Prostate gland (tissue), 2 donors: ENCODE data around the gene CALHM1. TPM values are rescaled to one million over a fixed set of nuclear protein-coding genes. Genes with fewer than 3 reads are reported as not detected.
"Not testable (repeated sequence)": the region's sequence is repeated elsewhere in the genome, so short reads cannot be mapped to it uniquely, and the experiment has no call there.

Source experiments
- DNase-seq: peaks from one replicate; pipeline ENCODE4 v3.0.0-alpha.2; 2019; ENCODE audit warnings: low spot score
- H3K27ac ChIP-seq, 2 donors: fragments of 200-600 bp; sonication (generic); 2 replicates each; pipeline ENCODE4 v1.5.1; 2017 to 2019
- H3K27me3 ChIP-seq: fragments of 200-600 bp; sonication (generic); replicated peaks from 2 replicates; pipeline ENCODE4 v1.5.1; 2019; ENCODE audit not compliant: insufficient read depth
- H3K36me3 ChIP-seq, 2 donors: fragments of 200-600 bp; sonication (generic); 1 replicate in 1 of 2; 2 replicates in 1 of 2; pipeline versions ENCODE4 v1.5.1 to v1.8.1; 2017 to 2019
- H3K4me1 ChIP-seq: fragments of 200-600 bp; sonication (generic); replicated peaks from 2 replicates; pipeline ENCODE4 v1.5.1; 2019
- H3K4me3 ChIP-seq, 2 donors: fragments of 200-600 bp; sonication (generic); 2 replicates each; pipeline ENCODE4 v1.5.1; 2017 to 2019
- H3K9me3 ChIP-seq: fragments of 200-600 bp; sonication (generic); 2 replicates; pipeline ENCODE4 v1.5.1; 2017
- POLR2A ChIP-seq: fragments of 450-650 bp; IDR thresholded peaks from one replicate; pipeline ENCODE4 v1.6.1; 2016; ENCODE audit warnings: antibody characterized with exemption, mild to moderate bottlenecking
- POLR2AphosphoS5 ChIP-seq: sonication (generic); formaldehyde crosslinking; IDR thresholded peaks from one replicate; pipeline ENCODE4 v1.6.1; 2017; ENCODE audit warnings: antibody characterized with exemption
- WGBS: methylation state at CpG from one replicate; pipeline ENCODE4 v1.1.5; 2018; 5-methylcytosine and 5-hydroxymethylcytosine counted together
- intact Hi-C: fragments of 100-400 bp; cut with DNase I; formaldehyde crosslinking; loops from one replicate; pipeline ENCODE4 v1.14.2; 2022
- total RNA-seq, 2 donors: library from RNA; depleted of rRNA; stranded (reverse); fragments of >200 nt; gene quantifications; one replicate each; pipeline ENCODE4 v1.1.0, GENCODE V29; 2016
- TF ChIP-seq, protein P1 (sequence below), 4 experiments: fragments of 200-600 bp in 2 of 4; fragments of 450-650 bp in 2 of 4; sonication (generic) in 2 of 4; IDR thresholded peaks; 1 replicate in 3 of 4; 2 replicates in 1 of 4; pipeline ENCODE4 v1.5.1; 2016 to 2019; ENCODE audit warnings: antibody characterized with exemption in 4 of 4, mild to moderate bottlenecking in 2 of 4, moderate library complexity in 2 of 4

The CALHM1 gene, protein sequence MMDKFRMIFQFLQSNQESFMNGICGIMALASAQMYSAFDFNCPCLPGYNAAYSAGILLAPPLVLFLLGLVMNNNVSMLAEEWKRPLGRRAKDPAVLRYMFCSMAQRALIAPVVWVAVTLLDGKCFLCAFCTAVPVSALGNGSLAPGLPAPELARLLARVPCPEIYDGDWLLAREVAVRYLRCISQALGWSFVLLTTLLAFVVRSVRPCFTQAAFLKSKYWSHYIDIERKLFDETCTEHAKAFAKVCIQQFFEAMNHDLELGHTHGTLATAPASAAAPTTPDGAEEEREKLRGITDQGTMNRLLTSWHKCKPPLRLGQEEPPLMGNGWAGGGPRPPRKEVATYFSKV
- total RNA-seq: not detected

DNA sequence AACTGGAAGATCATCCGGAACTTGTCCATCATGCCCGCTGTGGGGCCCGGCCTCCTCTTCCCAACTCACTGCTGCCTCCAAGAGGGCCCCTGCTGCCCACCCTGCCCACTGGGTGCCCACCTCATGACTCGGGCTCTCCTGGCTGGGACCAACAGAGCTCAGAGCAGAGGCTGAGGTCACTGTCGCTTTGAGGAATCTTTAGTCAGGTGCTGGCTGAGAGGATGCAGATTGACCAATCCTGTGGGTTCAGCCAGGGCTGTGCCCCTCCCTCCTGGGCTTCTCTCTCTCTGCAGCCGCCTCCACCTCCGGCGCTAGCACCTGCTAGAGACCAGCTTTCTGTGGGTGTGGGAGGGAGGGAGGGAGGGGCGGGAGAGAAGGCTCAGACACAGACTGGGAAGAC, at the start of gene CALHM1:
Gene CALHM1, minus strand, starts transcription at position 181 of the 400 bp plus-strand sequence. Its CDS starts 149 bp downstream, at position 32.
- H3K27ac ChIP-seq: no peak within 1 kb of the TSS
- H3K36me3 ChIP-seq: no peaks in the 10 kb centered on the region
- intact Hi-C loops: no loop called here
- H3K9me3 ChIP-seq: no peaks in the 10 kb centered on the region
- no peak within 1 kb of the TSS for H3K4me3 ChIP-seq
- TF ChIP-seq POLR2AphosphoS5 (no peak), POLR2A (no peak)
- TF ChIP-seq, protein P1, sequence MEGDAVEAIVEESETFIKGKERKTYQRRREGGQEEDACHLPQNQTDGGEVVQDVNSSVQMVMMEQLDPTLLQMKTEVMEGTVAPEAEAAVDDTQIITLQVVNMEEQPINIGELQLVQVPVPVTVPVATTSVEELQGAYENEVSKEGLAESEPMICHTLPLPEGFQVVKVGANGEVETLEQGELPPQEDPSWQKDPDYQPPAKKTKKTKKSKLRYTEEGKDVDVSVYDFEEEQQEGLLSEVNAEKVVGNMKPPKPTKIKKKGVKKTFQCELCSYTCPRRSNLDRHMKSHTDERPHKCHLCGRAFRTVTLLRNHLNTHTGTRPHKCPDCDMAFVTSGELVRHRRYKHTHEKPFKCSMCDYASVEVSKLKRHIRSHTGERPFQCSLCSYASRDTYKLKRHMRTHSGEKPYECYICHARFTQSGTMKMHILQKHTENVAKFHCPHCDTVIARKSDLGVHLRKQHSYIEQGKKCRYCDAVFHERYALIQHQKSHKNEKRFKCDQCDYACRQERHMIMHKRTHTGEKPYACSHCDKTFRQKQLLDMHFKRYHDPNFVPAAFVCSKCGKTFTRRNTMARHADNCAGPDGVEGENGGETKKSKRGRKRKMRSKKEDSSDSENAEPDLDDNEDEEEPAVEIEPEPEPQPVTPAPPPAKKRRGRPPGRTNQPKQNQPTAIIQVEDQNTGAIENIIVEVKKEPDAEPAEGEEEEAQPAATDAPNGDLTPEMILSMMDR (IDR thresholded peaks at IDR 0.05): no peak
- no peaks in the 10 kb centered on the region for H3K27me3 ChIP-seq
- H3K4me1 ChIP-seq: no peaks in the 10 kb centered on the region
- DNase-seq: no peak
- 62% methylated on average over 9 of the region's 9 CpGs for WGBS

DNA sequence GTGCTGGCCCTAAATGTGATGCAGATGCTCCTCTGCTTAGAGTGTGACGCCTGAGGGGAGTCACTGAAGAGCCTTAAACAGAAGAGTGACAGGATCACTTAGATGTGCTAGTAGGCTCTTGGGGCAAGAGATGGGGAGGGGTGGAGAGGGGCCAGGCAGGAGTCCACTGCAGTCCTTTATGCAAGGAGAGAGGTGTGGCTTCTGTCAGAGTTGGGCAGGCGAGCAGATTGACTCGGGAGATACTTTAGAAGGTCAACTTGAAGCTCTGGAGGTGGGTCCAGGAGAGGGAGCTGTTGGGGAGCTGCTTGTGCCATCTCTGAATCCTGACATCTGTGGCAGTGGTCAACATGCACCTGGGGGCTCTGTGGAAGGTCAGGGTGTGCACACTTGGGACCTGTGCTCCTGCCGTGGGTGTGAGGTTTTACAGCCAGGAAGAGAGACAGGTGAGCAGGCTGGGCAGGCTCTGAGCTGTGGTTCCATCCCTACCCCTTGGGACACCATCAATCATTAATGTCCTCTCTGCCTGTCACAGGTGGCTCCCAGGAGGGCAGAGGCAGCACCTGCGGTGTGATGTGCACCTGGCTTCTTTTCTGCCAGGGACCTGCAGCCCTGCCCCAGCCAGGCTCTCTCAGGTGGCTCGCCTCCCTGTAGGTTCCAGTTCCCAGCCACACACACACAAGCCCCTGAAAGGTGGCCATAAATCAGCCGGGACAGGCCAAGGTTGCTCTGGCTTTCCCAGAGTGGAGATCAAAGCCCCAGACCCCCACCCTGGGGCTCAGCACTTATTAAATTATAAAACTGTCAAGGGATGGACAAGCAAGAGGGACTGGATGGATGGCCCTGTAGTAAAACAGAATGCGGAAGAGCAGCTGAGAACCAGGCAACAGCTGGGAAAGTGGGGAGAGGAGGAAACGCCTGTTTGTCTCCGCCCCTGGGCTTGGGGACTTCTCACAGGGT, 48.8 kb upstream of the CALHM1 start:
- TF ChIP-seq POLR2A (no peak), POLR2AphosphoS5 (no peak)
- TF ChIP-seq, protein P1 (IDR thresholded peaks at IDR 0.05): no peak
- Histone ChIP-seq H3K4me1 (no peaks in the 10 kb centered on the region), H3K9me3 (no peaks in the 10 kb centered on the region), H3K27me3 (no peaks in the 10 kb centered on the region), H3K36me3 (no peaks in the 10 kb centered on the region), H3K27ac (no peak overlapping the region), H3K4me3 (no peak overlapping the region)
- WGBS: 63% methylated on average over 10 of the region's 10 CpGs
- intact Hi-C loops: no loop called here
- no peak for DNase-seq

DNA sequence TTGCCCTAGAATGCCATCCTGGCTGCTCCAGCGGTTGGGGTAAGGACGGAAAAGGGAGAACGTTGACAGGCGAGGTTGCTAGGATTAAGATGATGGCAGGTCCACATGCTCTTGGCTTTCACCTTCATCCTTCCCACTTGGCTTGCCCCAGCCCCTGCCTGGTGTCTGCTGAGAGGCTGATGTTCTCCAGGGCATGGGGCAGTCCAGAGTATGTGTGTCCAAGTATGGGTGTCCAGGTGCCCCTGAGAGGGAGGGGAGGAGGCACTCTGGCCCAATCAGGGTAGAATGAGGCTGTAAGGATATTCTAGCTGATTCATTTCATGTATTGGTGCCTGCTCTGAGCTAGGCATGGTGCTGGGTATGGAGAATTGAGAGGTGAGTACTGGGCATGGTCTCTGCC, 47.4 kb upstream of the CALHM1 start:
- Histone ChIP-seq H3K27ac (no peak overlapping the region), H3K27me3 (no peaks in the 10 kb centered on the region), H3K4me3 (no peak overlapping the region), H3K9me3 (no peaks in the 10 kb centered on the region), H3K4me1 (no peaks in the 10 kb centered on the region), H3K36me3 (no peaks in the 10 kb centered on the region)
- TF ChIP-seq, protein P1 (IDR thresholded peaks at IDR 0.05): no peak
- TF ChIP-seq POLR2A: no peak
- TF ChIP-seq POLR2AphosphoS5: no peak
- no peak for DNase-seq
- intact Hi-C loops: no loop called here
- 98% methylated on average over 4 of the region's 4 CpGs for WGBS

DNA sequence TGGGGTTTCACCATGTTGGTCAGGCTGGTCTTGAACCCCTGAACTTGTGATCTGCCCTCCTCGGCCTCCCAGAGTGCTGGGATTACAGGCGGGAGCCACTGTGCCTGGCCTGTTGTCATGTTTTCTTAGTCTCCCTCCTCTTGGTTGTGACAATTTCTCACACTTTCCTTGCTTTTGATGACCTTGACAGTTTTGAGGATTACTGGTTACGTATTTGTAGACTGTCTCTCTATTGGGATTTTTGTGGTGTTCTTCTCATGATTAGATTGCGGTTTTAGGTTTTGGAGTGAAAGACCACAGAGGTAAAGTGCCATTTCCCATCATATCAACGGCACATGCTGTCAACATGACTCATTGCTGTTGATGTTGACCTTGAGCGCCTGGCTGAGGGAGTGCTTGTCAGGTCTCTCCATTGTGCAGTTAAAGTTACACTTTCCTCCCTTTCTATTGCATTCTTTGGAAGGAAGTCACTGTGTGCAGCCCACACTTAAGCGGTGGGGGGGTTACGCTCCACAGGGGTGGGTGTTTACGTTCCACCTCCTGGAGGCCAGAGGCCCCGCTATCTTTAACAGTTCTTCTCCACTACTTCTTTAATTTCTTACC, 45.6 kb upstream of the CALHM1 start:
- DNase-seq: no peak
- no peaks in the 10 kb centered on the region for H3K4me1 ChIP-seq
- TF ChIP-seq POLR2AphosphoS5: no peak
- TF ChIP-seq POLR2A: no peak
- TF ChIP-seq, protein P1 (IDR thresholded peaks at IDR 0.05): no peak
- no peaks in the 10 kb centered on the region for H3K36me3 ChIP-seq
- intact Hi-C loops: no loop called here
- H3K4me3 ChIP-seq: no peak overlapping the region
- H3K9me3 ChIP-seq: no peaks in the 10 kb centered on the region
- no peaks in the 10 kb centered on the region for H3K27me3 ChIP-seq
- WGBS: 64% methylated on average over 10 of the region's 10 CpGs
- no peak overlapping the region for H3K27ac ChIP-seq

DNA sequence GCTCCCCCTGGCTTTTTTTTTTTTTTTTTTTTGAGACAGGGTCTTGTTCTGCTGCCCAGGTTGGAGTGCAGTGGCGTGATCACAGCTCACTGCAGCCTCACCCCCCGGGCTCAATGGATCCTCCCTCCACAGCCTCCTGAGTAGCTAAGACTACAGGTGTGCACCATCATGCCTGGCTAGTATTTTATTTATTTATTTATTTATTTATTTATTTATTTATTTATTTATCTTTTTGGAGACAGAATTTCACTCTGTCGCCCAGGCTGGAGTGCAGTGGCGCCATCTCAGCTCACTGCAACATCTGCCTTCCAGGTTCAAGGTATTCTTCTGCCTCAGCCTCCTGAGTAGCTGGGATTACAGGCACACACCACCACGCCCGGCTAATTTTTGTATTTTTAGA, 45.1 kb upstream of the CALHM1 start:
- H3K4me3 ChIP-seq, H3K27ac ChIP-seq, H3K4me1 ChIP-seq, intact Hi-C loops, H3K36me3 ChIP-seq, H3K9me3 ChIP-seq, DNase-seq, H3K27me3 ChIP-seq: not testable (repeated sequence)
- 90% methylated on average over 6 of the region's 6 CpGs for WGBS
